ENCODE results near the gene GOLPH3.
"Not testable (repeated sequence)": the region's sequence is repeated elsewhere in the genome, so short reads cannot be mapped to it uniquely, and the experiment has no call there.

The GOLPH3 gene

GRCh38 chr5:32090026-32090754, 83.9 kb downstream of the GOLPH3 start:
- no peak for DNase-seq (ENCODE audit: low spot score)
- in situ Hi-C loops (cut with MboI; ENCODE audit: low sequenced_read_pairs, unreplicated experiment), result loop anchor here (10.0 kb wide), 1 partner anchor 515 kb away; no protein-coding TSS in a partner anchor
- no peak for TF ChIP-seq CTCF (IDR thresholded peaks at IDR 0.05; ENCODE audit: borderline replicate concordance, control extremely low read depth, extremely low read depth, insufficient read depth, missing control alignments)

- DNase-seq (ENCODE audit: low spot score), result no peak
- TF ChIP-seq CTCF (IDR thresholded peaks at IDR 0.05; ENCODE audit: borderline replicate concordance, control extremely low read depth, extremely low read depth, insufficient read depth, missing control alignments), result no peak
- in situ Hi-C loops (cut with MboI; ENCODE audit: low sequenced_read_pairs, unreplicated experiment), result no loop called here
These were observed 84.7 kb downstream of the GOLPH3 start for GRCh38 chr5:32089146-32090000.

- in situ Hi-C loops (cut with MboI; ENCODE audit: low sequenced_read_pairs, unreplicated experiment), result no loop called here
- no peak for TF ChIP-seq CTCF (IDR thresholded peaks at IDR 0.05; ENCODE audit: borderline replicate concordance, control extremely low read depth, extremely low read depth, insufficient read depth, missing control alignments)
These were observed 85.9 kb downstream of the GOLPH3 start for GRCh38 chr5:32088214-32088613.

GRCh38 chr5:32087086-32088082, 86.7 kb downstream of the GOLPH3 start:
- TF ChIP-seq CTCF (IDR thresholded peaks at IDR 0.05; ENCODE audit: borderline replicate concordance, control extremely low read depth, extremely low read depth, insufficient read depth, missing control alignments), result no peak
- DNase-seq (ENCODE audit: low spot score), result no peak
- in situ Hi-C loops (cut with MboI; ENCODE audit: low sequenced_read_pairs, unreplicated experiment), result no loop called here

More at GRCh38 chr5:32088214-32088613, 85.9 kb downstream of the GOLPH3 start:
- DNase-seq (ENCODE audit: low spot score), result no peak

- no peak for DNase-seq (ENCODE audit: low spot score)
- no peak for TF ChIP-seq CTCF (IDR thresholded peaks at IDR 0.05; ENCODE audit: borderline replicate concordance, control extremely low read depth, extremely low read depth, insufficient read depth, missing control alignments)
- in situ Hi-C loops (cut with MboI; ENCODE audit: low sequenced_read_pairs, unreplicated experiment), result no loop called here
These were observed 90.1 kb downstream of the GOLPH3 start for GRCh38 chr5:32083981-32084430.

GRCh38 chr5:32082701-32083100, 91.4 kb downstream of the GOLPH3 start:
- in situ Hi-C loops (cut with MboI; ENCODE audit: low sequenced_read_pairs, unreplicated experiment), result no loop called here
- no peak for DNase-seq (ENCODE audit: low spot score)
- no peak for TF ChIP-seq CTCF (IDR thresholded peaks at IDR 0.05; ENCODE audit: borderline replicate concordance, control extremely low read depth, extremely low read depth, insufficient read depth, missing control alignments)

- in situ Hi-C loops (cut with MboI; ENCODE audit: low sequenced_read_pairs, unreplicated experiment); DNase-seq (ENCODE audit: low spot score): not testable (repeated sequence)
These were observed 93.6 kb downstream of the GOLPH3 start for GRCh38 chr5:32080565-32080964.

GRCh38 chr5:32078855-32079254, 95.3 kb downstream of the GOLPH3 start:
- DNase-seq (ENCODE audit: low spot score), result not testable (repeated sequence)
- in situ Hi-C loops (cut with MboI; ENCODE audit: low sequenced_read_pairs, unreplicated experiment), result loop anchor here (10.0 kb wide), 1 partner anchor 254 kb away; no protein-coding TSS in a partner anchor

All from GM13976 (cell line).